HEK293 (cell line): ENCODE data around the gene MYH14.

Source experiments
- CTCF ChIA-PET: fragments of 350-600 bp; formaldehyde crosslinking; extraction: SDS; loops from one replicate; lab custom pipeline; 2021; ENCODE audit warnings: antibody characterized with exemption; lab: Yijun Ruan, JAX
- POLR2A ChIA-PET: fragments of 300-600 bp; formaldehyde crosslinking; extraction: SDS; loops from one replicate; lab custom pipeline; 2020; ENCODE audit warnings: antibody characterized with exemption, inconsistent platforms; lab: Yijun Ruan, JAX
- H3K27ac ChIP-seq: fragments of 200-500 bp; sonication (Bioruptor generic); 2 replicates; pipeline ENCODE4 v1.5.1; 2014; ENCODE audit warnings: low read depth, low read length, control low read depth, inconsistent platforms; ENCODE audit errors: extremely low read depth
- H3K36me3 ChIP-seq, 2 experiments: fragments of 200-500 bp in 1 of 2; sonication (Bioruptor generic) in 1 of 2; 1 replicate in 1 of 2; 2 replicates in 1 of 2; pipeline ENCODE4 v1.5.1; 2014 to 2017; ENCODE audit warnings: inconsistent platforms in 2 of 2, low read length in 2 of 2; ENCODE audit not compliant: control insufficient read depth in 2 of 2, insufficient read depth in 1 of 2
- H3K4me1 ChIP-seq: fragments of 200-500 bp; sonication (Bioruptor generic); 2 replicates; pipeline ENCODE4 v1.5.1; 2014; ENCODE audit warnings: mild to moderate bottlenecking, low read length, inconsistent platforms; ENCODE audit not compliant: control insufficient read depth, insufficient read depth
- H3K4me3 ChIP-seq: 2 replicates; pipeline ENCODE4 v1.5.1; 2011; ENCODE audit warnings: low read depth, mild to moderate bottlenecking, control low read depth, low read length, moderate library complexity
- H3K9me3 ChIP-seq: fragments of 200-500 bp; sonication (Bioruptor generic); 2 replicates; pipeline ENCODE4 v1.5.1; 2014; ENCODE audit warnings: low read depth, low read length, inconsistent platforms; ENCODE audit not compliant: control insufficient read depth, insufficient read depth
- BCL6B ChIP-seq: fragments of 450-650 bp; formaldehyde crosslinking; IDR thresholded peaks from 2 replicates; pipeline ENCODE4 v1.5.1; 2017; ENCODE audit warnings: missing biosample characterization, missing genetic modification characterization
- FEZF1 ChIP-seq: fragments of 450-650 bp; formaldehyde crosslinking; IDR thresholded peaks from 2 replicates; pipeline ENCODE4 v1.5.1; 2016; ENCODE audit warnings: missing biosample characterization, missing genetic modification characterization
- GLIS1 ChIP-seq: fragments of 450-650 bp; formaldehyde crosslinking; IDR thresholded peaks from 2 replicates; pipeline ENCODE4 v1.5.1; 2016; ENCODE audit warnings: missing biosample characterization, missing genetic modification characterization
- KLF1 ChIP-seq: fragments of 450-650 bp; formaldehyde crosslinking; IDR thresholded peaks from 2 replicates; pipeline ENCODE4 v1.5.1; 2016; ENCODE audit warnings: missing biosample characterization, missing genetic modification characterization
- MYNN ChIP-seq: fragments of 450-650 bp; formaldehyde crosslinking; IDR thresholded peaks from 2 replicates; pipeline ENCODE4 v1.5.1; 2016; ENCODE audit warnings: missing biosample characterization, missing genetic modification characterization, borderline replicate concordance
- ZBTB17 ChIP-seq: fragments of 450-650 bp; formaldehyde crosslinking; IDR thresholded peaks from 2 replicates; pipeline ENCODE4 v1.5.1; 2016; ENCODE audit warnings: missing biosample characterization, missing genetic modification characterization
- ZIC2 ChIP-seq: fragments of 450-650 bp; formaldehyde crosslinking; IDR thresholded peaks from 2 replicates; pipeline ENCODE4 v1.5.1; 2016; ENCODE audit warnings: missing biosample characterization, missing genetic modification characterization
- ZNF155 ChIP-seq: fragments of 450-650 bp; formaldehyde crosslinking; IDR thresholded peaks from 2 replicates; pipeline ENCODE4 v1.5.1; 2016; ENCODE audit warnings: missing biosample characterization, missing genetic modification characterization
- ZNF23 ChIP-seq: fragments of 450-650 bp; formaldehyde crosslinking; IDR thresholded peaks from 2 replicates; pipeline ENCODE4 v1.5.1; 2016; ENCODE audit warnings: missing biosample characterization, missing genetic modification characterization, borderline replicate concordance
- ZNF24 ChIP-seq: fragments of 450-650 bp; formaldehyde crosslinking; IDR thresholded peaks from 2 replicates; pipeline ENCODE4 v1.5.1; 2016; ENCODE audit warnings: missing biosample characterization, missing genetic modification characterization
- ZNF292 ChIP-seq: fragments of 450-650 bp; formaldehyde crosslinking; IDR thresholded peaks from 2 replicates; pipeline ENCODE4 v1.5.1; 2016; ENCODE audit warnings: low read depth, missing biosample characterization, missing genetic modification characterization, borderline replicate concordance
- ZNF350 ChIP-seq: fragments of 450-650 bp; formaldehyde crosslinking; IDR thresholded peaks from 2 replicates; pipeline ENCODE4 v1.5.0; 2017; ENCODE audit warnings: missing biosample characterization, mild to moderate bottlenecking, missing genetic modification characterization
- ZNF501 ChIP-seq: fragments of 450-650 bp; formaldehyde crosslinking; IDR thresholded peaks from 2 replicates; pipeline ENCODE4 v1.5.1; 2016; ENCODE audit warnings: missing biosample characterization, missing genetic modification characterization
- ZNF707 ChIP-seq: fragments of 450-650 bp; formaldehyde crosslinking; IDR thresholded peaks from 2 replicates; pipeline ENCODE4 v1.5.1; 2016; ENCODE audit warnings: missing biosample characterization, missing genetic modification characterization
- TF ChIP-seq, protein P1 (sequence below): fragments of 450-650 bp; formaldehyde crosslinking; IDR thresholded peaks from 2 replicates; pipeline ENCODE4 v1.5.1; 2016; ENCODE audit warnings: missing biosample characterization, missing genetic modification characterization

MYH14 gene

DNA sequence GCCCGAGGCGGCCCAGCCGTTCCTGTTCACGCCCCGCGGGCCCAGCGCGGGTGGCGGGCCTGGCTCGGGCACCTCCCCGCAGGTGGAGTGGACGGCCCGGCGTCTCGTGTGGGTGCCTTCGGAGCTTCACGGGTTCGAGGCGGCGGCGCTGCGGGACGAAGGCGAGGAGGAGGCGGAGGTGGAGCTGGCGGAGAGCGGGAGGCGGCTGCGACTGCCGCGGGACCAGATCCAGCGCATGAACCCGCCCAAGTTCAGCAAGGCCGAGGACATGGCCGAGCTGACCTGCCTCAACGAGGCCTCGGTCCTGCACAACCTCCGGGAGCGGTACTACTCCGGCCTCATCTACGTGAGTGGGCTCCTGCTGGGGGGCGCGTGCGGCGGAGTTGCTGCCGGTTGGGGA is 7.0 kb downstream of the MYH14 start:
- ChIA-PET CTCF (interaction anchor here (1.7 kb wide), 1 partner anchor 63 kb away, joined by 4 read pairs; no protein-coding TSS in a partner anchor), POLR2A (no interaction called here)
- H3K4me3 ChIP-seq = no peak overlapping the region
- no peak for TF ChIP-seq ZNF350 (tag by site-specific recombination)
- no peak for TF ChIP-seq ZBTB17 (tag by site-specific recombination)
- no peak for TF ChIP-seq ZNF155 (tag by site-specific recombination)
- TF ChIP-seq ZNF292 (tag by site-specific recombination) = no peak
- TF ChIP-seq FEZF1 (tag by site-specific recombination) = no peak
- TF ChIP-seq ZNF707 (tag by site-specific recombination) = no peak
- no peak for TF ChIP-seq ZNF24 (tag by site-specific recombination)
- TF ChIP-seq ZNF501 (tag by site-specific recombination) = no peak
- H3K36me3 ChIP-seq = peaks cover 0 to 16% of the 10 kb centered on the region in 2 experiments; a peak in 2 of 3 replicates
- H3K9me3 ChIP-seq = no peaks in the 10 kb centered on the region; the same call in 1 of the 2 replicates
- no peaks in the 10 kb centered on the region for H3K4me1 ChIP-seq
- no peak overlapping the region for H3K27ac ChIP-seq

DNA sequence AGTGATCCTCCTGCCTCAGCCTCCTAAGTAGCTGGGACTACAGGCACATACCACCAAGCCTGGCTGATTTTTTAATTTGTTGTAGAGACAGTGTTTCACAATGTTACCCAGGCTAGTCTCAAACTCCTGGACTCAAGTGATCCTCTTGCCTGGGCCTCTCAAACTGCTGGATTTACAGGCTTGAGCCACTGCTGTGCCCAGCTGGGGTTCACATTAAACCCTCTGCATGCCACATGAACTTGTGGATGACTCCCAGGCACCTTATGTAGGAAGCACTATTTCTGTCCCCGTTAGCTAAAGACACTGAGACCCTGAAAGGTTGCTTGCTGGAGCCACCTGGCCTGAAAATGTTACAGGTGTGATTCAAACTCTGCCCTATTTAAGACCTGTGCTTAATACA is 10.5 kb downstream of the MYH14 start:
- Histone ChIP-seq H3K36me3 (peaks cover 0 to 16% of the 10 kb centered on the region in 2 experiments; a peak in 2 of 3 replicates), H3K4me3 (no peak overlapping the region), H3K9me3 (no peaks in the 10 kb centered on the region; the same call in 1 of the 2 replicates), H3K27ac (no peak overlapping the region), H3K4me1 (no peaks in the 10 kb centered on the region)
- peak; percentile 62 for TF ChIP-seq ZIC2
- no peak for TF ChIP-seq ZNF23 (tag by site-specific recombination)
- ChIA-PET POLR2A (no interaction called here), CTCF (interaction anchor here (0.5 to 0.6 kb wide), 3 partner anchors 9 to 305 kb away, joined by 3 read pairs; no protein-coding TSS in a partner anchor)

DNA sequence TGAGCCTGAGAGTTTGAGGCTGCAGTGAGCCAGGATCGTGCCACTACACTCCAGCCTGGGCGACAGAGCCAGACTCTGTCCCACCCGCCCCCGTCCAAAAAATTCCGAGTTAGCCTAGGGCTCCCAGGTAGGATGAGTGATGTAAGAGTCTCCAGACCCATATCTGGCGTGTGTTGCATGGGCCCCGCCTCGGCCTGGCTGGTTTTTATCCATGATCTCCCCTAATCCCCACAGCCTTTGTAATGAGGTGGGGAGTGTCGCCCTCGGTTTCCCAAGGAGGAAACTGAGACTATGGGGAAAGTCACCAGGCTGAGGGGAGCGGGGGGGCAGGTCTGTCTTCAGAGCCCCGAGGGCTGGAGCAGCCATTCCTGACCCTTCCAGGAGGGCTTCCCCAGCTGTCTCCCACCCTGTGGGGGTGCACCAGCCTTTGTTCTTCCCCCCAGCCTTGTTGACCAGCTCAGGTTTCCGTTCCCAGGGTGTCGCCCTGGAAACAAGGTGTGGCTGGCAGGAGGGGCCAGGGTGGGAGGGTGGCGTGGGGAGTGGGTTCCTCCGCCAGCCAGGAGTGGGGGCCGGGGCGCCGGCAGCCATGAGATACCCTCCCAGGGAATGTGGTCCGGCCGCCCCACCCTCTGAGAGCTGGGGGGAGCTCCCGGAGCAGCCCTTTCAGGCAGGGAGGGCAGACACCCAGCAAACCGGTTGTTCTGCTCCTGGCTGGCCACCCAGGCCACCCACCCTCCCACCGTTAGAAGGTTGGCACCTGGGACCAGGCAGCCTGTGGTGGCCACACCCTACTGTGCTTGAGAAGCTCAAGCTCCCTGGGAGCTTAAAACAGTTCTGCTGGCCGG is 11.5 kb downstream of the MYH14 start:
- H3K36me3 ChIP-seq = peaks cover 0 to 16% of the 10 kb centered on the region in 2 experiments; a peak in 2 of 3 replicates
- CTCF ChIA-PET = interaction anchor here (0.6 to 1.0 kb wide), 3 partner anchors 10 to 26 kb away, joined by 3 read pairs; no protein-coding TSS in a partner anchor
- no peaks in the 10 kb centered on the region for H3K4me1 ChIP-seq
- H3K27ac ChIP-seq = no peak overlapping the region
- POLR2A ChIA-PET = no interaction called here
- no peak overlapping the region for H3K4me3 ChIP-seq
- TF ChIP-seq, protein P1, sequence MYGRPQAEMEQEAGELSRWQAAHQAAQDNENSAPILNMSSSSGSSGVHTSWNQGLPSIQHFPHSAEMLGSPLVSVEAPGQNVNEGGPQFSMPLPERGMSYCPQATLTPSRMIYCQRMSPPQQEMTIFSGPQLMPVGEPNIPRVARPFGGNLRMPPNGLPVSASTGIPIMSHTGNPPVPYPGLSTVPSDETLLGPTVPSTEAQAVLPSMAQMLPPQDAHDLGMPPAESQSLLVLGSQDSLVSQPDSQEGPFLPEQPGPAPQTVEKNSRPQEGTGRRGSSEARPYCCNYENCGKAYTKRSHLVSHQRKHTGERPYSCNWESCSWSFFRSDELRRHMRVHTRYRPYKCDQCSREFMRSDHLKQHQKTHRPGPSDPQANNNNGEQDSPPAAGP (tag by site-specific recombination) = 0 out of 2 replicates have a peak, but pooled peaks have one; percentile 50
- TF ChIP-seq MYNN (tag by site-specific recombination) = no peak
- TF ChIP-seq ZIC2 = peak; percentile 72
- peak; percentile 81 for TF ChIP-seq GLIS1 (tag by site-specific recombination)
- no peak for TF ChIP-seq ZNF292 (tag by site-specific recombination)
- no peak for TF ChIP-seq BCL6B
- peak; percentile 98 for TF ChIP-seq KLF1 (tag by site-specific recombination)
- H3K9me3 ChIP-seq = no peaks in the 10 kb centered on the region; the same call in 1 of the 2 replicates
